ENCODE measurements around the gene C21orf58. TPM values are rescaled to one million over a fixed set of nuclear protein-coding genes. Genes with fewer than 3 reads are reported as not detected.

The C21orf58 gene
- polyA plus RNA-seq, 1 donor = 8.5 TPM

- no peak for DNase-seq
These were observed 69.3 kb downstream of the C21orf58 start for GRCh38 chr21:46254208-46254975.

- DNase-seq = no peak
These were observed 70.0 kb downstream of the C21orf58 start for GRCh38 chr21:46253610-46254124.

- no peak for DNase-seq
These were observed 70.8 kb downstream of the C21orf58 start for GRCh38 chr21:46252840-46253239.

Other genes with a start within 250 kb of the C21orf58 start
- gene COL6A2, start 225.8 kb downstream of the C21orf58 start, polyA plus RNA-seq (ENCODE audit: insufficient read length) = 584 TPM
- 1.1 TPM for gene FTCD, start 168.3 kb downstream of the C21orf58 start, polyA plus RNA-seq (ENCODE audit: insufficient read length)
- gene SPATC1L, start 139.4 kb downstream of the C21orf58 start, polyA plus RNA-seq (ENCODE audit: insufficient read length) = 8.2 TPM
- 38.6 TPM for gene LSS, start 95.1 kb downstream of the C21orf58 start, polyA plus RNA-seq (ENCODE audit: insufficient read length)
- 64.0 TPM for gene MCM3AP, start 38.3 kb downstream of the C21orf58 start, polyA plus RNA-seq (ENCODE audit: insufficient read length)
- gene YBEY, start 37.5 kb downstream of the C21orf58 start, polyA plus RNA-seq (ENCODE audit: insufficient read length) = 13.3 TPM
- gene PCNT, start 286 bp upstream of the C21orf58 start, polyA plus RNA-seq (ENCODE audit: insufficient read length) = 68.3 TPM
- 30.7 TPM for gene DIP2A, start 135.0 kb upstream of the C21orf58 start, polyA plus RNA-seq (ENCODE audit: insufficient read length)